Measurements from ENCODE around the gene UBXN10.

UBXN10 gene

DNA sequence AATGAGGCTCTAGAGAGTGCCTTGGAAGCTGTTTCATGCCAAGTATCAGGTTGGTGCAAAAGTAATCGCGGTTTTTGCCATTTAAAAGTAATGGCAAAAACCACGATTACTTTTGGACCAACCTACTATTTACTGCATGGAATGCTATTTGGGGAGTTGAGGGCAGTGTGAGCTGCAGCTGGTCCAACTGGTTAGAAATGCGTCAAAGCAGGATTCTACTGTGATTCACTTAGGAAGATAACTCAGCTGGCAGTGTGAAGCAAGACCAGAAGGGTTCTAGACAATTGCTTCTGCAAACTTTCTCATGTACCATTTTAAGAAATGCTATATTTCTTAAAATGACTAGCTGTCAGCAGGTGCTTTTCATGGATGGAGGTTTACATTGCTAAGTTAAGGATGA is 21.6 kb downstream of the UBXN10 start:
- no peak overlapping the region for H3K27ac ChIP-seq
- no peak for TF ChIP-seq CTCF (IDR thresholded peaks at IDR 0.05)
- no peak for TF ChIP-seq ZFX (IDR thresholded peaks at IDR 0.05; ENCODE audit: borderline replicate concordance)

- TF ChIP-seq ZFX (IDR thresholded peaks at IDR 0.05; ENCODE audit: borderline replicate concordance): no peak
- no peak for TF ChIP-seq CTCF (IDR thresholded peaks at IDR 0.05)
- no peak overlapping the region for H3K27ac ChIP-seq
These were observed 23.6 kb downstream of the UBXN10 start for GRCh38 chr1:20209471-20209870.

GRCh38 chr1:20210736-20211460 is 25.0 kb downstream of the UBXN10 start:
- no peak overlapping the region for H3K27ac ChIP-seq
- no peak for TF ChIP-seq CTCF (IDR thresholded peaks at IDR 0.05)
- no peak for TF ChIP-seq ZFX (IDR thresholded peaks at IDR 0.05; ENCODE audit: borderline replicate concordance)

DNA sequence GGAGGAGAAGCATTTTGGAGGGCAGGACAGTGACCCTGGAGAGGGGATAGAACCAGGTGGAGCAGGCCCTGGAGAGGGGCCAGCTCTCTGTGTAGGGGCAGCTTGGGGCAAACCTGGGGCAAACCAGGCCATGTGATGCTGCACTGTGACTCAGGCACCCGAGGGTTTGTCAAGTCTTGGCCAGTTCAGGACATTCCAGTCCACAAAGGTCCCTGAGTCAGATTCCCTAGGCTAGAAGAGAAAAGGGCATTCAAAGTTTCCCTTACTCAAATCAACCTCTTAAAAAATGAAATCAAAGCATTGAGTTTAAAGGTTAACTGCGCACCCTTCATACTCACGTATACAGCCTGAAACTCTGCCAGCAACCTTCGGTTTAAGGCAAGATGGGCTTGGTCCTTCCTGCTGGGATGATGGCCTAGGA is 25.6 kb downstream of the UBXN10 start:
- TF ChIP-seq CTCF (IDR thresholded peaks at IDR 0.05) (no peak), ZFX (IDR thresholded peaks at IDR 0.05; ENCODE audit: borderline replicate concordance) (no peak)
- H3K27ac ChIP-seq: no peak overlapping the region

DNA sequence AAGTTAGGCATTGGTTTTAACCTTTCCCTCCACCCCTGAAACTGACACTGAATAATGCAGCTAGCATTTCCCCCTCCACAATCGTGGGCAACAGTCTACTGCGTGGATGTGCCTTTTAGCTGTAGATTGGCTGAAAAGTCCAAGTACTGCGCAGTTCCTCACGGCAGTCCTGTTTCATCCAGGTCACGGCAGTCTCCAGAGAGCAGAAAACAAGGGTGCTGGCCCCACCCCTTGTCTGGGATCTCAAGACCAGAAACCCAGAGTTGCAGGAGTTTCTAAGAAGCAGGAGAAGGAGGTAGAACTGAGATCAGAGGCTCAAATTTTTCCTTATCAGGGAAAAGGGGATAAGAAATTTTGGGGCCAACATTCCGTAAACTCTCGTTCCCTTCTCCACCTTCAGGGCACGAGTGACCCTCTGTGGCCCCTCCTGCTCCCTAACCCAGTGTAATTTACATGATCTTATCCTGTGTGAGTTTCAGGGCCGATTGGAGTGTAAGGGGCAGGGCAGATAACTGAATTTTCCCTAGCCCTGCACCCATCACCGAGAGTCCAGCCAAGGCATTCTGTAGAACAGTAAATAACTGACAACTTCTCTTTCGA is 26.3 kb downstream of the UBXN10 start:
- TF ChIP-seq ZFX (IDR thresholded peaks at IDR 0.05; ENCODE audit: borderline replicate concordance): no peak
- TF ChIP-seq CTCF (IDR thresholded peaks at IDR 0.05): no peak
- H3K27ac ChIP-seq: no peak overlapping the region

DNA sequence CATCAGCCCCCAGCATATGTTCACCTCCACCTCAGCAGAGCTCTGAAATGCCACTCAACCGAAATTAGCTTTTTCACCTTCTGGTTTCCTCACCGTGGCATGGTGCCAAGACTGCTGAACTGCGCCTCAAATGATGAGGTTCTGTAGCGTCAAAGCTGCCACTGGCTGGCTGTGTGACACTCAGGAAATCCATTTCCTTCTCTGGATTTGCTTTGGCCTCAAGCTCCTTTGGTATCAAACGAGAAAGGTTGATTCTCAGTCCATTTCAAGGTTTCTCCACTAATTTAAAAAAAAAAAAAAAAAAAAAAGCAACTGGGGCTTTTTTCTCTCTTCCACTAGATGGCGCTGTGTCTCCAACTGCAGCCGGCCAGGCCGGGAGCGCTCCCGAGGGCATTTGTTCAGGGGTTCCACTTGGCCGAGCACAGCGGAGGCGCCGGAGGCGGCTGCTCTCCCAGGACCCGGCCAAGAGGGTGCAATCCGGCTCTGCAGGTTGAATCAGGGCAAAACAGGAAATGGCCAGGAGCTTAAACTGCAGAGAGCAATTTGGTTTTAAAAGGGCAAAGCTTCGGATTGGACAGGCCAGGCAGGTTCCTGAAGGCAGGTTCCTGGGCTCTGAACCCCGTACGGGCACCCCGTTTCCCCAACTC is 26.9 kb downstream of the UBXN10 start:
- H3K27ac ChIP-seq: no peak overlapping the region
- TF ChIP-seq CTCF (IDR thresholded peaks at IDR 0.05) (peak; percentile 94), ZFX (IDR thresholded peaks at IDR 0.05; ENCODE audit: borderline replicate concordance) (no peak)

DNA sequence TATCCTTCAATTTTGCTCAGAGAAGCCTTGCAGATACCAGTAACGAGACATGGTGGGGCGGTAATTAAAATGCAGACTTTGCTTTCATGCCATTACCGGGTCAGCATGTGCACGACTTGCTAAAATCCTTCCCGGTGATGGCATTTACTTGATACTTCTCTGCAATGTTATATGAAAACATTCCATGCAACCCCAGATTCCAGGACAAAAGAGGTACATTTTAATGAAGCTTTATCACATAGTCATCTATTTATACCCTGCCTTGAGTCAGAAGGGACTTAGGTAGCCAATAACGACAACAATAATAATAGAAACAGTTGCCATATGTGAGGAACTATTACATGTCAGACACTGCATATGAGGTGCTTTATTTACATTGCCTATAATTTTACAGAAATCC is 29.8 kb downstream of the UBXN10 start:
- no peak overlapping the region for H3K27ac ChIP-seq
- TF ChIP-seq ZFX (IDR thresholded peaks at IDR 0.05; ENCODE audit: borderline replicate concordance): no peak
- no peak for TF ChIP-seq CTCF (IDR thresholded peaks at IDR 0.05)

Measured in 22Rv1 (cell line).